Transverse colon (tissue), 4 donors: ENCODE data around the gene JMJD1C.

Experiments
- EP300 ChIP-seq: sonication (generic); formaldehyde crosslinking; IDR thresholded peaks from one replicate; pipeline ENCODE4 v1.6.1; 2017; ENCODE audit warnings: antibody characterized with exemption, low read depth
- POLR2A ChIP-seq: fragments of 450-650 bp; IDR thresholded peaks from one replicate; pipeline ENCODE4 v1.6.1; 2016; ENCODE audit warnings: antibody characterized with exemption, mild to moderate bottlenecking, moderate library complexity
- POLR2AphosphoS5 ChIP-seq, 3 donors: sonication (generic); formaldehyde crosslinking; IDR thresholded peaks; one replicate each; pipeline ENCODE4 v1.6.1; 2016; ENCODE audit warnings: antibody characterized with exemption in 3 of 3
- TF ChIP-seq, protein P1 (sequence below), 5 experiments: fragments of 200-600 bp in 3 of 5; fragments of 450-650 bp in 2 of 5; sonication (generic) in 3 of 5; IDR thresholded peaks; 1 replicate in 2 of 5; 2 replicates in 3 of 5; pipeline ENCODE4 v1.5.1; 2016 to 2017; ENCODE audit warnings: antibody characterized with exemption in 5 of 5, inconsistent platforms in 3 of 5, mild to moderate bottlenecking in 2 of 5, moderate library complexity in 1 of 5

DNA sequence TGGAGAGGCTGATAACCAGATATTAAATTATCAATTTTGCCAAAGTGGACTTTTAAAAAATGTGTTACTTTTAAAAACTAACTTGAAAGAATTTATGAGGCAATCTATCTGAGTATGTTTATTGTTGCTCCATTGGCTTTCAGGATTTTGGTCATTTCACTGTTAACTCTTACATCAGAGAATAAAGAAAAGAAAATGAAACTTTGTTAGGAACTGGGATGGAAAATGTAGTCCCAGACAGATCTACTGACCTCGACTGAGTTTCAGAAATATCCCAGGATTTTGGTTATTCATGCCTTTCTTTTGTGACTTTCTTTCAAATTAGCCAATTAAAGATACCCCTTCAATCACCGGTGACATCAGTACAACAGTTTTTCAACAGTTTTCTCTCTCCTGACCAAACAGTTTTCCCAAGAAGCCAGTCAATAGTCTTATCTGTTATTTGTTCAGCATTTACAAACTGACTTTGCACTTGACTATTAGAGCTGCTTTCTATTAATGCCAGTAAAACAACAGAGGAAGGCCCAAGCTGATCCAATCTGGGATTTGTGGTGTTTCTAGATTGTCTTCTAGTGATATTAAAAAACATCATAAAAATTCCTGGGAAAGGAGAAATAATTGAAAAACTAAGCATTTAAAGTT is 296.8 kb downstream of the JMJD1C start:
- TF ChIP-seq, protein P1, sequence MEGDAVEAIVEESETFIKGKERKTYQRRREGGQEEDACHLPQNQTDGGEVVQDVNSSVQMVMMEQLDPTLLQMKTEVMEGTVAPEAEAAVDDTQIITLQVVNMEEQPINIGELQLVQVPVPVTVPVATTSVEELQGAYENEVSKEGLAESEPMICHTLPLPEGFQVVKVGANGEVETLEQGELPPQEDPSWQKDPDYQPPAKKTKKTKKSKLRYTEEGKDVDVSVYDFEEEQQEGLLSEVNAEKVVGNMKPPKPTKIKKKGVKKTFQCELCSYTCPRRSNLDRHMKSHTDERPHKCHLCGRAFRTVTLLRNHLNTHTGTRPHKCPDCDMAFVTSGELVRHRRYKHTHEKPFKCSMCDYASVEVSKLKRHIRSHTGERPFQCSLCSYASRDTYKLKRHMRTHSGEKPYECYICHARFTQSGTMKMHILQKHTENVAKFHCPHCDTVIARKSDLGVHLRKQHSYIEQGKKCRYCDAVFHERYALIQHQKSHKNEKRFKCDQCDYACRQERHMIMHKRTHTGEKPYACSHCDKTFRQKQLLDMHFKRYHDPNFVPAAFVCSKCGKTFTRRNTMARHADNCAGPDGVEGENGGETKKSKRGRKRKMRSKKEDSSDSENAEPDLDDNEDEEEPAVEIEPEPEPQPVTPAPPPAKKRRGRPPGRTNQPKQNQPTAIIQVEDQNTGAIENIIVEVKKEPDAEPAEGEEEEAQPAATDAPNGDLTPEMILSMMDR (IDR thresholded peaks at IDR 0.05): no peak
- TF ChIP-seq POLR2A (no peak), EP300 (no peak), POLR2AphosphoS5 (IDR thresholded peaks at IDR 0.05) (no peak)
